NCI-H1105 treated with DMSO at 0.1 percent for 48 hours (cell line): ENCODE measurements around the gene KIAA0586.
"Not testable (repeated sequence)": the region's sequence is repeated elsewhere in the genome, so short reads cannot be mapped to it uniquely, and the experiment has no call there.

Experiments
- DNase-seq: peaks from one replicate; lab custom pipeline; 2025; lab: John Stamatoyannopoulos, UW

KIAA0586 gene

DNA sequence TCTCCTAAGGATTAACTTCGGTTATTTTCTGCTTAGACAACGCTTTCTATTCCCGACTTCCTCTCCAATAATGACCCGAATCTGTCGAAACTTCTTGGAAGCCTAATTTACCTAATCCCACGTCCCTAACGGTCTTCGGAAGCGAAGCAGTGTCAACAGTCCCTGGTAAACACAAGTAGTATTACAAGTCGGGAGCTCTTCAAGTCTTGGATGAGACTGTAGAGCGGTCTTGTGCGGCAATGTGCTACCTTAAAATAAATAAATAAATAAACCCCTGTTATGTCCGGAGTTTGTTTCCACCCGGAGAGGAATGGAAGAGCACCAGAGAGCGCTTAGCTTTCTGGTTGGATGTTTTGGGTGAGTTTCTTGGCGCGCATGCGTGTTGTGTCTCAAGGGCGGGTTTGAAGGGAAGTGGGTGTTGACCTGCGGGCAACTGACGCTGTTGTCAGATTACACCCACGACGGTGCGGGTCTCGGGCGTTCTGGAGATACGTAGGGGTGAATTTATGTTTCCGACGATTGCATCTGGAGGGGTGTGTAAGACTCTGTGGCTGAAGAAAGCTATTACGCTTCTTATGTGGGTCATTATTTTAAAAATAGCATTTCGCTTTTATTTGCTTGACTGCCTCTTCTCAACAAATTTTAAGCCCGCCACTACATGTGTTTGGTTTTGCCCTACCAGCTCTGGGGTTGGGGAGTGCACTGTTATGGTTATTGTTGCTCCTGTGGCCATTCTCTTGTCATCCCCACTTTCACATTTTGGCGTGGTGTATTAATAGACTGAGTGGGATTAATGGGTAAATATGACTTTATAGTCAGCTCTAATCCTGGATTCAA lies at the start of gene KIAA0586, which contains the start of gene TIMM9:
Gene KIAA0586, plus strand, starts transcription at position 439 of the 837 bp plus-strand sequence. CDS start 546 bp downstream, outside the sequence.
Gene TIMM9, minus strand, starts transcription at position 251 of the 837 bp plus-strand sequence. CDS start 15,586 bp downstream, outside the sequence.
- DNase-seq: peak; percentile 98

DNA sequence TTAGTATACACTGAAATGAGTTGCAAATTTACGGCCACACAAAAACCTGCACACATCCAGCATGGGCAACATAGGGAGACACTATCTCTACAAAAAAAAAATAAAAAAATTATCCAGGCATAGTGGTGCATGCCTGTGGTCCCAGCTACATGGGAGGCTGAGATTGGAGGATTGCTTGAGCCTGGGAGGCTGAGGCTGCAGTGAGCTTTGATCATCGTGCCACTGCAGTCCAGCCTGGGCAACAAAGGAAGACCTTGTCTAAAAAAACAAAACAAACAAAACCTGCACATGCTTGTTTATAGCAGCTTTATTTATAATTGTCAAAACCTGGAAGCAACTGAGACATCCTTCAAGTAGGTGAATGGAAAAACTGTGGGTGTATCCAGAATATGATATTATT lies 36.7 kb upstream of the KIAA0586 start:
- no peak for DNase-seq

DNA sequence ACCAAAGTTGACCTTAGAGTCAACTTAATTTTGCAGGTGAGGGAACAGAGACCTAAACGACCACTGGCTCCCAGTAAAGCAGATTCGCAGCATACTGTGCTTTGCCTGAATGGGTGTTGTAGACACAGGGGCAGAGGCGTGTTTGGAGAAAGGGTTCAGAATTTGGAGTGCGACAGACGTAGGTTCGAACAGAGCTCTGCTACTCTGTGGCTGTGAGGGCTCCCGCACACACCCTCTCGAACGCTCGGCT lies 32.0 kb upstream of the KIAA0586 start:
- DNase-seq: no peak

DNA sequence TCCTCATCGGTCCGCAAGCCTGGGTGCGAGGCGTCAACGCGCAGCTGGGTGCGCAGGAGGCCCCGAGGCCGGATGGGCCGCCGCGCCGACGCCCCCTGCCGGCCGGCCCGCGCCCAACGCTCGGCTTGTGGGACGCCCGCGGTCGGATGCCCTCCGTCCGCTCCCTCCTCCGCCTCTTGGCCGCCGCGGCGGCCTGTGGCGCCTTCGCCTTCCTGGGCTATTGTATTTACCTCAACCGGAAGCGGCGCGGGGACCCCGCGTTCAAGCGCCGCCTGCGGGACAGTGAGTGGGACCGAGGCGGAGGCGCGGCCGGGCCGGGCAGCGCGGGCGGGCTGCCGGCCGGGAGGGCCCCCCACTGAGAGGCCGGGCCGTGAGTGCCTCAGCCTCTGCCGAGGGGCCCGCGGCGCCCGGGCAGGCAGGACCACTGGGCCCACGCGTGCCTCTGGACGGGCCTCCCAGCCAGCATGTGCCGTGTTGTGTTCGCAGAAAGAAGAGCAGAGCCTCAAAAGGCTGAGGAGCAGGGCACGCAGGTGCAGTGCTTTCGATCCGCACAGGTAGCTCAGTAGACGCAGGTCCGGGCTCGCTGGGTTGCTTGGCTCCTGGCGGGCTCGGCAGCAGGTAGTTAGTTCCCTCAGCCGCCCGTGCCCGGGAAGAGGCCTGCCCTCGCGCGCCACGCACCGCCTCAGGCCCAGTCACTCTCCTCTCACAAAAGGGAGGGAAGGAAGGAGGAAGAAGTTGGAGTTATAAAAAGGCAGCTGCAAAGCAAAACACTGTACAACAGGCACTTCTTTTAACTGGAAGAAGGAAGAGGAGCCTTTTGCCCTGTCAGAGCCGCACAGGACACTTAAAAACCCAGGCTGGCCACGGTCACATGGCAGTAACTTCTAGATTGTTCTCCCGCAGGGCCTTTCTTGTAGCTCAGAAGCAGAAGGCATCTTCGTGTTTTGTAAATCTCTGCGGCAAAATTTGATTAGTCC lies 31.4 kb upstream of the KIAA0586 start, which contains the start of gene TOMM20L:
Gene TOMM20L, plus strand, starts transcription at position 119 of the 977 bp plus-strand sequence. Its CDS starts 28 bp downstream, at position 147.
- peak; percentile 73 for DNase-seq

DNA sequence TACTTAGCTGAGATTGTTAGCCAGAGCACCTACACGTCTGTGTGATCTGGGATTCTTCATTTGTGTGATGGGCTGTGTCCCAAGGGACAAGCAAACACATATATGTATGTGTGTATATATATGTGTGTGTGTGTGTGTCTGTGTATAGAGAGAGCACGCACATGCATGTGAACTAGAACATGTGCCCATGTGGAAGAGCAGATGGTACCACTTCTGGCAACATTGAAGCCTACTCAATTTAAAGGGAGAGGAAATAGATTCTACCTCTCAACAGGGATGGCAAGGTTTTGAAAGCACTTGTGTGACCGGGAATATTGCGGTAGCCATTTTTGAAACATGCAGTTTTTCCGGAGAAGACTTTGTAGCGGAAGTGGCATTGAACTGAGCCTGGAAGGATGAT lies 30.4 kb upstream of the KIAA0586 start:
- no peak for DNase-seq

DNA sequence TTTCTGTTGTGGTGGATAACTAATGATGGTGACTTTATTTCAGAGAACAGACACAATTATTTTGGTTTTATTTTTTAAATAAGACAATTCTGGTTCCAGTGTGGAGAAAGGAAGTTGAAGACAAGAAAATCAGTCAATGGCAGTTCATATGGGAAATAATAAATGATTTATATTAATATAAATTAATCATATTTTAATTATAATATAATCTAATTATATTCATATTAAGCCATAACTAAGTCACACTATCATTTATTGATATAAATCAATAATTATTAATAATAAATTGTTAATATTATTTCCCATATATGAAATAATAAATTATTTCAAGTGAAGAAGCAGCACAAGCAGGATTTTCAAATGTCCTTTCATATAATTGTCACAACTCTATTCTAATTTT lies 29.0 kb upstream of the KIAA0586 start:
- no peak for DNase-seq

DNA sequence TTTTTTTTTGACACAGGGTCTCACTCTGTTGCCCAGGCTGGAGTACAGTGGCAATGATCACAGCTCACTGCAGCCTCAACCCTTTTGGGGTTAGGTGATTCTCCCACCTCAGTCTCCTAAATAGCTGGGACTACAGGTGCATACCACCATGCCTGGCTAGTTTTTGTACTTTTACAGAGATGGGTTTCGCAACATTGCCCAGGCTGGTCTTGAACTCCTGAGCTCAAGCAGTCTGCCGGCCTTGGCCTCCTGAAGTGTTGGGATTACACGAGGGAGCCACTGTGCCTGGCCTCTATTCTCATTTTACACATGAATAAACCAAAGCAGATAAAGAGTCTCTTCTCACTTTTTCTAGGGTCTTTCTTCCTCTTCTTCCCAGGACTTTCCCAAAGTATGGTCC lies 28.6 kb upstream of the KIAA0586 start:
- no peak for DNase-seq

DNA sequence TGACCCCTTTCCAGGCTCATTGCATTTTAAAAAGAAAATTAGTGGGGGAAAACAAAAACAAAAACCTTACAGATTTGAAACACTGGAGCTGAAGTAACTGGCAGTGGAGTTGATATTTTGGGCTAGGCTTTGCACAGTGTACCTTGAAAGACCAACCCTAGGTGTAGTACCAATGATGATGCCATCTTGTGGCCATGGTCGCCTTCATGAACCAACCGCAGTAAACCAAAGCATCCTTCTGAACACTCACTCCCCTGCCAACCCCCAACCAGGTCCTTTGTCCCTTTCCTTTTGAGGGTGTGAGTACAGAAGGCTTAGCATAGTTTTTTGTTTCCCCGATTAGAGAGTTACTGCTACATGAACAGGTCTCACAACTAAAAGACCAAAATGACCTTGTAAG lies 25.9 kb upstream of the KIAA0586 start:
- DNase-seq: peak; percentile 15

DNA sequence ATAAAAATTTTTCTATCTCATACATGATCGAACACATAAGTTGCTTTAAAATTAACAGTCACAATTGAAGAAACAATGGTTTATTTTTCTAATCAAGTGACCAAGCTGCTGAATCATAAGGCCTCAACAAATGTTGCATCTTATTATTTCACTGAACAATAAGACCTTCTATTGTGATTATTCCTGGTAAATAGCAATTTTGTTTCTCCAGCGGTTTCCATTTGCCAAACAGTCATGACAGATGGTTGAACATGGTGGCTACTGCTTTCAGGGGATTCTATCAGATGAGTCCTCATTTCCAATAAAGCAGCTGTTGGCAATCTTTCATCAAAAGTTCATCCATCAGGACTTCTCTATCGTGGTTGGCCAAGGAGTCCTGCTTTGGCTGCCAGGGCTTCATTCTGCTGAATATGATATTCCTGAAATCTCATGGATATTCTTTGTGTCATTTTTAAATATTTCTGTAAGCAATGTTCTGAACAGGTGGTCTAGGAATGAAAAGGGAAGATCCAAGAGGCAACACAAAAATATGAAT lies 18.8 kb upstream of the KIAA0586 start:
- no peak for DNase-seq

DNA sequence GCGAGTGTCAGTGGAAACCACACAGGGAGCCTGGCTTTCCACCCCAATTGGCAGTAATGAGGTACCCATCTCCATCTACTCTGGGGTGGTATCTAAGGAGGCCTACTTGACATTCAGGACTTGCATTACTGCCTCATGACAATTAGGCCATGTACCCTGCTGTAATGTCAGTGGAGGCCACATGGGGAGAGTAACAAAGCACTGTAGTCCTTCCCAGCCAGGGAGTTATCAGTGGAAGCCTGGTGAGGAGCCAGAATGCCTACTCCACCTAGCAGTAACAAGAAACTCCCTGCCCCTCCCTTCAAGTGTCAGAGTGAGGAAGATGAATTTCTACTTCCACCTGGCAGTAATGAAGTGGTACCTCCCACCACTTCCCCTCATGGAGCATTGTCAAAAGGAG lies 12.7 kb upstream of the KIAA0586 start:
- DNase-seq: no peak

DNA sequence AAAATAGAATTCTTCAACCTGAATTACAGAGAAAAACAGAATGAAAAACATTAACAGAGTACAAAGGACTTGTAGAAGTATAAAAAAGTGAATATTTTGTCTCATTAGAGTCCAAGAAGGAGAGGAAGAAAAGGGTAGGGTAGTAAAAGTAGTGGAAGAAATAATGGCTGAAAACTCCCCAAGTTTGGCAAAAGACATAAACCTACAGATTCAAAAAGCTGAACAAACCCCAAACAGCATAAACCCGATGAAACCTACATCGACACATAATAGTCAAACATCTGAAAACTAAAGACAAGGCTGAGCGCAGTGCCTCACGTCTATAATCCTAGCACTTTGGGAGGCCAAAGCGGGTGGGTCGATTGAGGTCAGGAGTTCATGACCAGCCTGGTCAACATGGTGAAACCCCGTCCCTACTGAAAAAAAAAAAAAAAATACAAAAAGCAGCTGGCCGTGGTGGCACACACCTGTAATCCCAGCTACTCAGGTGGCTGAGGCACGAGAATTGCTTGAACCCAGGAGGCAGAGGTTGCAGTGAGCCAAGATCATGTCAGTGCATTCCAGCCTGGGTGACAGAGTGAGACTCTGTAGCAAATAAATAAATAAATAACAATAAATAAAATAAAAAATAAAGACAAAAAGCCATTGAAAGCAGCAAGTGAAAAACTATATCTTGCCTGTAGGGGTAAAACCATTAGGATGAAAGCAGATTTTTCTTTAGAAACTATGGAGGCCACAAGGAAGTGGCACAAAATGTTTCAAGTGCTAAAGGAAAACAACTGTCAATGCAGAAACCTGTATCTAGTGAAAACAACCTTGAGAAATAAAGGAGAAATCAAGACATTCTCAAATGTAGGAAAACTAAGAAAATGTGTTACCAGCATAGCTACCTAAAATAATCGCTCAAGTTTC lies 11.6 kb upstream of the KIAA0586 start:
- DNase-seq: no peak

DNA sequence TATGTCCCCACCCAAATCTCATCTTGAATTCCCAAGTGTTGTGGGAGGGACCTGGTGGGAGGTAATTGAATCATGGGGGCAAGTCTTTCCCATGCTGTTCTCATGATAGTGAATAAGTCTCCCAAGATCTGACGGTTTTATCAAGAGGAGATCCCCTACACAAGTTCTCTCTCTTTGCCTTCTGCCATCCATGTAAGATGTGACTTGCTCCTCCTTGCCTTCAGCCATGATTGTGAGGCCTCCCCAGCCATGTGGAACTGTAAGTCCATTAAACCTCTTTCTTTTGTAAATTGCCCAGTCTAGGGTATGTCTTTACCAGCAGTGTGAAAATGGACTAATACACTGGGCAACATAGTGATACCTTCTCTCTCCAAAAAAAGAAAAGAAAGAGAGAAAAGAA lies 10.6 kb upstream of the KIAA0586 start:
- not testable (repeated sequence) for DNase-seq

DNA sequence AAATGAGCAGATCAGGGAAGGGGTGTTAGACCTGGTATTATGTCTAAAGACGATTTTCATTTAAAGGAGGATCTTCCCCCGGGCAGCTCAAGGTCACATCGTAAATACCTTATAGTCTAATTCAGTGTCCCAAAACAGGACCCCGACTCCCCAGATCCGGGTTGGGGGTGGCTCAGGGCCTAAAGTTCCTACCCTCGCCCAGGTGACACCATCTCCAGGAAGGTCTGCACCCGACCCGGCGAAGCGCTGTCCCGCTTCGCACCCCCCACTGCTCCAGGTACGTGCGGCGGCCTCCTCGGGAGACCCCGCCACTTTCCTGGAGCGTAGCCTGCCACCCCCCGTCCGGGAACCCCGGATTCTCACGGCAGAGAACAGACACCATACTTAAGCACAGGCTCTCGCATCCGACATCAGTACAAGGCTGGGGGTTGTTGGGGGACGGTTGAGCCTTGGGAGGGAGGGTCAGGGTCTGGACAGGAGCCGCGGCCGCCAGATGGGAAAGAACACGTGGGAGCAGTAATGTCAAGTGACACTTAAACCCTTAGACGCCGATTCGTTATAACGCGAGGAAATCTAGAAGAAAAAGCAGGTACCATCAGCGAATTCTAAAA lies 744 bp upstream of the KIAA0586 start:
- DNase-seq: peak; percentile 70

DNA sequence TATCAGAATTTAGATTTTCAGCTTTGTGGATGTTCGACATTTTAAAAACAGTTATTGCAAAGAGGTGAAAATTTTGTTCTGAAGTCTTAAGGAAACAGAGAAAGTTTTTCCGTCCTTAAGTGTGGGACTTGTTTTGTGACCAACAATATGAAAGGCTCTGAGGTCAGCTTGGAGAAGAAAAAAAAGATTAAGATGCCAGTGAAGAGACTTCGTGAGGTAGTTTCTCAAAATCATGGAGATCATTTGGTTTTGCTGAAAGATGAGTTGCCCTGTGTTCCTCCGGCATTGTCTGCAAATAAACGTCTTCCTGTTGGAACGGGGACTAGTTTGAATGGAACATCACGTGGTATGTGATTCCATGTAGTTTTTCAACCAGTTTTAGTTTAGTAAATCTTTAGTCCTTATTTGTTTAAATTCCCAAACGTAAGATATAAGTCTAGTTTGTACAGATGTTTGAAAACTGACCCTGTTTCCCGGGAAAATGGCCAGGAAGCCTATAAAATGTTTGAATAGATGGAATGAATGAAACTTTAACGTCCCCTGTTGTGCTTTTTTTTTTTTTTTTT lies 682 bp downstream of the KIAA0586 start:
- peak; percentile 62 for DNase-seq

DNA sequence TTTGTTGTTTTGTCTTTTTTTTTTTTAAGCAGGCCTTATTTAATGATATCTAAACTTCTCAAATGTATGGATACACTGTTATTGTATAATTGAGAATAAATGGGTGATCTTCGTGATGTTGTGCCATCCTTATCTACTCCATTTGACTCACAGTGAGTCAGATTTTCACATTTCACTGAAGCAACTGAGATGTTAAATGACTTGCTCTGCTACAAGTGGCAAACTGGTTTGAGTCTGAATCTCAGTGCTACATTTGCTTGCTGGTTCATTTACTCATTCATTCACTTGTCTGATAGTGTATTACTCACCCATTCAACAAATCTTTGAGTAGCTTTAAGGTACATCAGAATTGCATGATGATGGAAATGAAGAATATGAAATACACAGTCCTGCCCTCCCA lies 2.6 kb downstream of the KIAA0586 start:
- DNase-seq: no peak

DNA sequence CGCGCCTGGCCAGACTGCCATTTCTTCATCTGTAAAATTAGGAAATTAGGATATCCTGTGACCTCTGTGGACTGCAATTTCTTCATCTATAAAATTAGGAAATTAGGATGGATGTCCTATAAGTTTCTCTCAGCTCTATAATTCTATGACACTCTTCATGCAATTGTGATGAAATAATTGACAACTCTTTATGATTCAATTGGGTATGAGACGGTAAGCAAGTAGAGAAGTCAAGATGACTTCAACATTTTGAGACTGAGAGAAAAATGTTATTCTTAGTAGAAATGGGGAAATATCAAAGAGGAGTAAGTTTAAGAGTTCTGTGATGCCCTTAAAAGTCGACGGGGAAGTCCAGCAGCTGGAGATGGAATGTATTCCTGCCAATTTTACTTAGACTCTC lies 12.0 kb downstream of the KIAA0586 start:
- DNase-seq: no peak

DNA sequence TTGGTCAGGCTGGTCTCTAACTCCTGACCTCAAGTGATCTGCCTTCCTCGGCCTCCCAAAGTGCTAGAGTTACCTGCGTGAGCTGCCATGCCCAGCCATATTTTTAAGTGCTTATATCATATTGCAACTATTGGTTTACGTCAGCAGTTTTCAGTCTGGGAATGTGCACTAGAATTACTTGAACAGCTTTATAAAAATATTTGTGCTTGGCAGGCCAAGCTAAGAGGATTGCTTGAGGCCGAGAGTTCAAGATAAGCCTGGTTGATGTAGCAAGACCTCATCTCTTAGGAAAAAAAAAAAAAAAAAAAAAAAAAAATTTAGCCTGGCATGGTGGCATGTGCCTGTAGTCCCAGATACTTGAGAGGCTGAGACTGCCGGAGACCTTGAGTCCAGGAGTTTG lies 17.1 kb downstream of the KIAA0586 start:
- no peak for DNase-seq

DNA sequence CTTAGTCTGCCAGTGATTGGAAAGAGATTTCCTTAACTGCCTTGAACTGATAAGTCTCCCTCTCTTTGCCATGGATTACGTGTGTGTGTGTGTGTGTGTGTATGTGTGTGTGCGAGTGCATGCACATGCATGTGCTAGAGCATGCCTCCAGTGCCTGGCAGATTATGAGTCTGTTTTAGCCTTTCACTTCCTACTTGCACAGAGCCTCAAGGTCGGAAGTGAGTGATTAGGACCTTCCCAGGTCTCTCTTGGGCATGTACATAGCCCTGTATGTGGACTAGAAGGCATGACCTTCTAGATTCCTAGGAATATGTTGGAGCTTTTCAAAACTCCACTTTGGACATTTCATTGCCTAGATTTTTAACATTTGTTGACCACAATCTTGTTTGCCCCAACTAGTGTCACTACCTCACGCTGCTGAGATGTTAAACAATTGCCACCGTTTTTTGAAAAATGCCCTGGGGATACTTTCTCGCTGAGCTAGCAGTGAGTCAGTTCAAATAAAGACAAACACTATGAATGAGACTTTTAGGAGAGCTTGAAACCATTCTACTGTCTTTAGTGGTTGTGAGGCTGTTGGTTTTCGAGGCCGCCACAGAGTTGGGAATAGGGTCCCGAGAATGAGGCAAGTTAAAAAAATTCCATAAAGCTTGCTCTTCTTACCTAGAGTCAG lies 28.2 kb downstream of the KIAA0586 start:
- DNase-seq: no peak

DNA sequence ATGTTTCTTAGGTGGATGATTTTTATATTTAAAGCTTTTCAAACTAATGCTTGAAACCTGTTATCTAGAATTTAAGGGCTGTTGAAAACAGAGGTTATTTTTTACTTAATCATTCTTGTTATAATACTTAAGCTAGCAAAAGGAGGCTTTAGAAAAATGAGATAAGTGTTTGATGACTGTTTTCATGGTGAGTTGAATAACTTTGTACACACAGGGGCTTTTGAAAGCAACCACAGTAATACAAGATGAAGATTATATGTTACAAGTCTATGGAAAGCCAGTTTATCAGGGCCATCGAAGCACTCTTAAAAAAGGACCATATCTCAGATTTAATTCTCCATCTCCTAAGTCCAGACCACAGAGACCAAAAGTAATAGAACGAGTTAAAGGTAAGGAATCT lies 33.3 kb downstream of the KIAA0586 start:
- DNase-seq: no peak

DNA sequence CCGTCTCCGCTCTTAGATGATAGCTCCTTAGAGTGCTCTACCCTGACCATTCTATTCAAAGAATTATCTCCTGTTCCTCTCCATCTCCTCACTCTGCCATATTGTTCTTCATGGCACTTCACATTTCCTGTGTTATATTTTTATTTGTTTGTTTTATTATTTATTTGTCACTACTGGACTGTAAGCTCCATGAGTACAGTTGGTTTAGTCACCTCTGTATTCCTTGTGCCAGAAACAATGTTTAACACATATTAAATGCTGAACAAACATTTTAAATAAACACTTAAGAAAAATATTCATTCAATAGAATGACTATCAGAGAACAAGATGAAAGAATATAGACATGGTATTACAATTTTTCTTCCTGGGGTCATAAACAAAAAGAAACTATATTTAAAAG lies 35.6 kb downstream of the KIAA0586 start:
- no peak for DNase-seq
